Measurements from ENCODE around the gene KIF22. TPM values are rescaled to one million over a fixed set of nuclear protein-coding genes. Genes with fewer than 3 reads are reported as not detected.
A peak's percentile ranks its signal among the peaks of the same experiment; 100 is the strongest.

Gene KIF22
- total RNA-seq, 1 donor from 2014 or later, result 4.8 TPM

GRCh38 chr16:29794231-29794710, 3.7 kb downstream of the KIF22 start:
- DNase-seq (ENCODE audit: low spot score), result no peak

- DNase-seq (ENCODE audit: low spot score), result no peak
Observed at GRCh38 chr16:29802416-29802935, 11.9 kb downstream of the KIF22 start.

- no peak for DNase-seq (ENCODE audit: low spot score)
Observed at GRCh38 chr16:29804020-29804419, 13.5 kb downstream of the KIF22 start.

- DNase-seq (ENCODE audit: low spot score), result no peak
Observed at GRCh38 chr16:29804455-29805231, 14.1 kb downstream of the KIF22 start.

DNA sequence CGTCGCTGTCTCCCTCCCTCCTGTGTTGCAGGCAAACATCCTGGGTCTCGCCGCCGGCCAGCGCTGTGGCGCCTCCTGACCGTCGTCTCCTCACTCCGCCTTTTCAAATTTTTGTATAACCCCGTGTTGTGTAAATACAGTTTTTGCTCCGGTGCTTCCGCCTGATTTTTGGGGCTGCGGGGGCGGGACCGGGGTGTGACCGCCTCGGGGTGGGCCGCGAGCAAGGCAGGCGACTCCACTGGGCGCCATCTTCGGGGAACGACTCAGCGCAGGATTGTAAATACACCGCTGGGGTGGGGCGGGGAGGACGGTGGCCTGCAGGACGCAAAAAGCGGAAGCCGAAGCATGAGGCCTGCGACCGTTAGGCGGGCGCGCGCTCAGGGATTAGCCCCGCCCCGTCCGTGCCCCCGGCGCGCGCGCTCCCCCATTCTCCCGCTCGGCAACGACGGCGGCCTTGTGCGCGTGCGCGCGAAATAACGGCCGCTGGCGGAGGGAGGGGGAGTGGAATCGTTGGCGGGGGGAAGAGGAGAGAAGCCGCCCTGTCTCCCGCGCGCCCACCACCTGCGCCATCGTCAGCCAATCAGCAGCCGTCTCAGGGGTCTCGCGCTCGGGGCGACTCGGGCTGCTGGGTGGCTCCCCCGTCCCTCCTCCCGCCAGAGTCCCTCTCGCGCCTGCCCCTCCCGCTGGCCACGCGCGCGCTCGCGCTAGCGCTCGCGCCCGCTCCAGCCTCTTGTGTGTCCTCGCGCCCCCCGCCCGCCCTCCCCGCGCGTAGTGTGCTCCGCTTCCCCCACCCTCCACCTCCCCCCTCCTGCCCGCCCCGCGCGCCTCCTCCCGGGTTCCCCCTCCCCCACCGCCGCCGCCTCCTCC, 14.9 kb downstream of the KIF22 start:
- DNase-seq (ENCODE audit: low spot score), result peak; percentile 99

DNA sequence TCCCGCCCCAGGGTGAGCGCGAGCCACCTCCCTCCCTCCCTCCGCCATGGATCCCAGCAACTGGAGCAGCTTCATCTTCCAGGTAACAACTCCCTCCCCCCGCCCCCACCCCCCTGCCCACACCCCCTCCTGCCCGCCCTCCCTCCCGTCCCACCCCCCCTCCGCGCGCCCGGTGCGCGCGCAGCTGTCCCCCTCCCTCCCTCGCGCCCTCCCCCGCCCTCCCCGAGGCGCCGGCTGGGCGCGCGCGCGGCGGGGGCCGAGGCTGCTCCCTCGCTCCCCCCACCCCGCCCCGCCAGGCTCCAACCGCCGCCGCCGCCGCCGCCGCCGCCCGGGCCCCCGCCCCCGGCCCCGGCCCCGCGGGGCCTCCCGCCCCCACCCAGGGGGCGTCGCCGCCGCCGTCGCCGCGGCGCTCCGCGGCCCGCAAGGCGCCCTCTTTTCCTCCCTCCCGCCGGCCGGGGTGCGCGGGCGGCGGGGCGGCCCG, 15.6 kb downstream of the KIF22 start, which contains the start of gene MAZ:
TSS of gene MAZ (plus strand) at position 431 of the 481 bp plus-strand sequence. CDS start 173 bp downstream, outside the sequence.
- no peak for DNase-seq (ENCODE audit: low spot score)

GRCh38 chr16:29806641-29807425, 16.3 kb downstream of the KIF22 start:
- no peak for DNase-seq (ENCODE audit: low spot score)

DNA sequence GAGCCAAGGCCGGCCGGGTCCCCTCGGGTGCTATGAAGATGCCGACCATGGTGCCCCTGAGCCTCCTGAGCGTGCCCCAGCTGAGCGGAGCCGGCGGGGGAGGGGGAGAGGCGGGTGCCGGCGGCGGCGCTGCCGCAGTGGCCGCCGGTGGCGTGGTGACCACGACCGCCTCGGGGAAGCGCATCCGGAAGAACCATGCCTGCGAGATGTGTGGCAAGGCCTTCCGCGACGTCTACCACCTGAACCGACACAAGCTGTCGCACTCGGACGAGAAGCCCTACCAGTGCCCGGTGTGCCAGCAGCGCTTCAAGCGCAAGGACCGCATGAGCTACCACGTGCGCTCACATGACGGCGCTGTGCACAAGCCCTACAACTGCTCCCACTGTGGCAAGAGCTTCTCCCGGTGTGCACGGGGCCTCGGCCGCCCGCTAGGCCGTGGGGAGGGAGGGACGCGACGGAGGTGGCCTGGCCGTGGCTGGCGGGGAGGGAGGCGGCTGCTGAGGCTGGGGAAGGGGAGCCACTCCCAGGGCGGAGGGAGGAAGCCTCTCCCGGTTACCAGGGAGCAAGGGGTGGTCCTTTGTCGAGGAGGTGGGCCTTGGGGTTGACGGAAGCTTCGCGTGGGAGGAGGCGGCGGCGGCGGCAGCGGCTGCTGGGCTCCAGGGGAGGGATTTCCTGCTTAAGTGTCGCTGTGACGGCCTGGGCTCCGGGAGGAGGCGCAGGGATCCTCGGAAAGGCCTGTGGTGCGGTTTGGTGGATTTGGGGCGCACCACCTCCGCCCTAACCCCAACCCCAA, 17.1 kb downstream of the KIF22 start:
- DNase-seq (ENCODE audit: low spot score), result peak; percentile 94

DNA sequence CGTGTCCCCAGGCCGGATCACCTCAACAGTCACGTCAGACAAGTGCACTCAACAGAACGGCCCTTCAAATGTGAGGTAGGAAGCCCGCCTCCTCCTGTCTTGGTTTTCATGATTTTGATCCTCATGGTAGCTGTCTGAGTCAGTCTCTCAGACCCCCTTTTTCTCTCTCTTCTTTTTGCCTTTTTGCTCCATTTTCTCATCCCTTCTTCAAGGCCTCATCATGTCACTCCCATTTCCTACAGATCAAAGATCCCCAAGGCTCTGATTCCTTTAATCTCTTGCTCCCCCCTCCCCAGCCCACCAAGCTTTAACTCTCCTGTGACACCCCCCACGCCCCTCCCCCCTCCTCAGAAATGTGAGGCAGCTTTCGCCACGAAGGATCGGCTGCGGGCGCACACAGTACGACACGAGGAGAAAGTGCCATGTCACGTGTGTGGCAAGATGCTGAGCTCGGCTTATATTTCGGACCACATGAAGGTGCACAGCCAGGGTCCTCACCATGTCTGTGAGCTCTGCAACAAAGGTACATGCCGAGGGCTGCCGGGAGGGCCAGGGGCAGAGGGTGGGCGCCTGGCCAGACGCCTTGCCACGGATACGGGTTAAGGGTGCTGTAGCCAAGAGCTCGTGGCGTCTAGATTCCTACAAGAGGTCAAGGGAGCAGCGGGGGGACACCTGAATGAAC, 17.8 kb downstream of the KIF22 start:
- DNase-seq (ENCODE audit: low spot score), result no peak

DNA sequence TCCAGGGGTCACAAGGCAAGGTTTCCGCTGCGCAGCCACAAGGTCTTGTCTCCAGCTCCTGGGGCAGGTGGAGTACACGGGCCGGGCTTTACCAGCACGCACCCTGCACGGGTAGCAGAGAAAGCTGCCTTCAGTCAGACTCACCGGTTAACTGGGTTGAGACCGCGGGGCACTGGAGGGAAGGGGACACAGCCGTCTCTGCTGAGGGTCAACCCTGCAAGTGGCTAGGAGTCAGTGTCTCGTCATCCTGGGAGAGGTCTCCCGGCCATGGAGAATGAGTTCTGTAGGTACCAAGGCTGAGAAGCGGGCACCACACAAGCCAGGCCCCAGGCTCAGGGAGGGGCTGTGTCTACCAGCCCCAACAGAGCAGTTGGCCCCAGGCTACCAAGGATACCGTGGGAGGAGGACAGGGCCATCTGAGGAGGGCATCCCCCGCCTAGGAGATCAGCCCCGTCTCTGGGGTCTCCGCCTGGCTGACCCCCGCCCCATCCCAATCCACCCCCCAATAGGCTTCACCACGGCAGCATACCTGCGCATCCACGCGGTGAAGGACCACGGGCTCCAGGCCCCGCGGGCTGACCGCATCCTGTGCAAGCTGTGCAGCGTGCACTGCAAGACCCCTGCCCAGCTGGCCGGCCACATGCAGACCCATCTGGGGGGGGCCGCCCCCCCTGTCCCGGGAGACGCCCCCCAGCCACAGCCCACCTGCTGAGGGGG, 18.6 kb downstream of the KIF22 start:
- DNase-seq (ENCODE audit: low spot score), result no peak

DNA sequence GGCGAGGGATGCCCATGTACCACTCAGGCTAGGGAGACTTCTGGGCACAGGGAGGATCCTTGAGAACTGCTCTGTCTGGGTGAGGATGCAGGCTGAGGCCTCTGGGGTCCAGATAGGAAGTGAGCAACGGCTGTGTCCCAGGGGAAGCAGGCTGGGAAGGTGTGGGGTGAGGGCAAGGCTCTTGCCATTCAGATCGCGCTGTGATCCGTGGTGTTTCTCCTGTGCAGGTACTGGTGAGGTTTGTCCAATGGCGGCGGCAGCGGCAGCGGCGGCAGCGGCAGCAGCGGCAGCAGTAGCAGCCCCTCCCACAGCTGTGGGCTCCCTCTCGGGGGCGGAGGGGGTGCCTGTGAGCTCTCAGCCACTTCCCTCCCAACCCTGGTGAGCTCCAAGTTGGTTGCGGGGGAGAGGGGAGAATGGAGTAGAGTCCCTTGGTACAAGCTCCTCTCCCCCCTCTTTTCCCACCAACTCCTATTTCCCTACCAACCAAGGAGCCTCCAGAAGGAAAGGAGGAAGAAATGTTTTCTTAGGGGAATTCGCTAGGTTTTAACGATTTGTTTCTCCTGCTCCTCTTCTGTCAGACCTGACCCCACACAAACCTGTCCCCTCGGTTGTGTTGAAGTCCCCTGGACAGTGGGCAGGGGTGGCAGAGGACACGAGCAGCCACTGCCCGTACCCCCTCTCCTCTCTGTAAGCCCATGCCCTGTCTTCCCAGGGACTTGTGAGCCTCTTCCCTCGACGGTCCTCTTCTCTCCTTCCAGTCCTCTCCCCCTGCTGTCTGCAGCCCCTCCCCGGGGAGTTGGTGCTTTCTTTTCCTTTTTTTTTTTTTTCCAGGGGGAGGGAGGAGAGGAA, 19.5 kb downstream of the KIF22 start:
- no peak for DNase-seq (ENCODE audit: low spot score)

- DNase-seq (ENCODE audit: low spot score), result no peak
Observed at GRCh38 chr16:29810699-29811169, 20.2 kb downstream of the KIF22 start.

DNA sequence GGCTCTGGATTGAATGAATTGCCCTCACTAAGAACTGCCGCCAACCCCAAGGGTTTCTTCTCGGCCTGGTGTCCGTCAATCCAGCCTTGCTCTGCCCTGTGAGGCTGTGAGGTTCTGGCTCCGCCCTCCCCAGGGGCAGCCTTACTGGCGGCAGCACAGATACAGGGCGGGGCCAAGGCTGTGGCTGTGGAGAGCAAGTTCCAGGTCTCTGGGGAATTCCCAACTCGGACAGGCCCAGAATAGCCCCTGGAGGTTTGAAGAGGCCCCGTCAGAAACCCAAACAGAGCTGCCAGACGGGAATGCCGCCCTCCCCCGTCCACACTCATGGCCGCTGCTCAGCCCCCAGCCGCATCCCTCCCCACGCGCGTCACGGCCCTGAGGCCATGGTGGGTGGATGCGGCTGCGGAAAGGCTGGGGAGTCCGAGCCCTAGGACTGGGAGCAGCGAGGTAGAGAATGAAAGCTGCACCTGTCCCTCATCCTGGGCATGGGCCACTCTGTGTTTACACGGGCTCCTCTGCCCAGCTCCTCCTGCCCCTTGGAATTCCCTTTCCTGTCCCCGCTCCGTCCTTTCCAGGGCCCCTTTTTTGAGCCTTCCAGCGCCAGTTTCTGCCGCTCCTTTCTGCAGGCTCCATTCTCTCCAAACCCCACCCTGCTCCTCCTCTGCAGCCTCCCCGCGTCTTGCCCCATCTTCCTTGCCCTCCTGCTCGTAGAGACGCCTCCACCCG, 20.8 kb downstream of the KIF22 start:
- peak; percentile 97 for DNase-seq (ENCODE audit: low spot score)

DNA sequence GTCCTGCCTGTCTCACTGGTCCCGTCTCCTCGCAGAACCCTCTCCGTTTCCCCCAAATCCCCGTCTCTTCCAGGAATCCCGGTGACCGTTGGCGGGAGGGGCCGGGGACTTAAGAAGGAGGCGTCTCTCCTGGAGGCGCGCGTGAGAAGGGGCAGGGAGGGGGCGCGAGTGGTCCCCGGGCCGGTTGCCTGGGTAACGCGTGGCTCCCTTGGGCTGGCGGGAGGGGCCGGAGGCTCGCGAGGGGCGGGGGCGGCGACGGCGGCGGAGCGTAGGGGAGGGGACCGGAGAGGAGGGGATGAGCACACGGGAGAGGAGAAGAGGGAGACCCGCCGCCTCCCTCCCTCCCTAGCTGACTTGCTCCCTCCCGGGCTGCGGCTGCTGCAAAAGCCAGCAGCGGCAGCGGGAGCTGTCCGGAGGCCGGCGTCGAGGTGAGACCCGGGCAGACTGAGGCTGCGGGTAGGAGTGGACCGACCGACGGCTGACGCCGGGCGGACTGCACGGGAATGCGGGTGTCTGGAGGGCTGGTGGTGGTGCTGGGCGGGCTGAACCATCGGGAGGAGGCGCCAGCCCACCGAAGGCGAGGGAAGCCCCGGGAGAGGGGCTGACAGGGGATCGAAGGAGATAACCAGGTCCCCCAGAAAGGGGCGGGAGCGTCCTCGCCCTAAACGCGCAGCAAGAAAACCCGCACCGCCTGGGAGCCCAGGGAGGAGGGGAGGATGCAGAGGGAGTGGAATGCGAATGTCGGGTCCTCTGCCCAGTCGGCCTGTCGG, 21.5 kb downstream of the KIF22 start, which contains the start of gene PRRT2:
TSS of gene PRRT2 (plus strand) at position 298 of the 770 bp plus-strand sequence. CDS start 862 bp downstream, outside the sequence.
- DNase-seq (ENCODE audit: low spot score), result no peak

GRCh38 chr16:29812754-29813643, 22.4 kb downstream of the KIF22 start:
- no peak for DNase-seq (ENCODE audit: low spot score)

Measured in mesenteric fat pad (tissue), 1 donor.